Measurements from ENCODE around the gene ARHGEF37. TPM values are rescaled to one million over a fixed set of nuclear protein-coding genes. Genes with fewer than 3 reads are reported as not detected.
"Not testable (repeated sequence)": the region's sequence is repeated elsewhere in the genome, so short reads cannot be mapped to it uniquely, and the experiment has no call there.

Gene ARHGEF37, protein sequence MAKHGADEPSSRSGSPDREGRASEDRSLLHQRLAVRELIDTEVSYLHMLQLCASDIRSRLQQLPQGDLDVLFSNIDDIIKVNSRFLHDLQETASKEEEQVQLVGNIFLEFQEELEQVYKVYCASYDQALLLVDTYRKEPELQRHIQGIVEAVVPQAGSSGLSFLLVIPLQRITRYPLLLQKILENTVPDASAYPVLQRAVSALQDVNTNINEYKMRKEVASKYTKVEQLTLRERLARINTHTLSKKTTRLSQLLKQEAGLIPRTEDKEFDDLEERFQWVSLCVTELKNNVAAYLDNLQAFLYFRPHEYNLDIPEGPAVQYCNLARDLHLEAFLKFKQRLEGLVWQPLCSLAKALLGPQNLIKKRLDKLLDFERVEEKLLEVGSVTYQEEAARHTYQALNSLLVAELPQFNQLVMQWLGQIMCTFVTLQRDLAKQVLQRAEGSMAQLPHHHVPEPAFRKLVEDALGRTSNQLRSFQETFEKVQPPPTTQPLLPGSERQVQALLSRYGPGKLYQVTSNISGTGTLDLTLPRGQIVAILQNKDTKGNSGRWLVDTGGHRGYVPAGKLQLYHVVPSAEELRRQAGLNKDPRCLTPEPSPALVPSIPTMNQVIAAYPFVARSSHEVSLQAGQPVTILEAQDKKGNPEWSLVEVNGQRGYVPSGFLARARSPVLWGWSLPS
- total RNA-seq, result 1 to 10 TPM; 1.1 TPM

GRCh38 chr5:149581192-149581861, at the start of gene ARHGEF37:
Gene ARHGEF37, plus strand, starts transcription at chr5:149581498. Its CDS starts 16,272 bp downstream, at chr5:149597770.
- DNase-seq (peak; percentile 66), ATAC-seq (peak; percentile 77)
- Mint-ChIP-seq H3K27me3 (peaks cover 16% of the 10 kb centered on the region), H3K4me1 (ENCODE audit: low read depth) (peaks cover 16% of the 10 kb centered on the region), H3K4me3 (peak within 1 kb of the TSS; percentile 72), H3K27ac (peak within 1 kb of the TSS; percentile 34), H3K36me3 (ENCODE audit: low read depth) (no peaks in the 10 kb centered on the region), H3K9me3 (no peaks in the 10 kb centered on the region)
- intact Hi-C loops (cut with micrococcal nuclease), result no loop called here
- TF ChIP-seq, protein P1, sequence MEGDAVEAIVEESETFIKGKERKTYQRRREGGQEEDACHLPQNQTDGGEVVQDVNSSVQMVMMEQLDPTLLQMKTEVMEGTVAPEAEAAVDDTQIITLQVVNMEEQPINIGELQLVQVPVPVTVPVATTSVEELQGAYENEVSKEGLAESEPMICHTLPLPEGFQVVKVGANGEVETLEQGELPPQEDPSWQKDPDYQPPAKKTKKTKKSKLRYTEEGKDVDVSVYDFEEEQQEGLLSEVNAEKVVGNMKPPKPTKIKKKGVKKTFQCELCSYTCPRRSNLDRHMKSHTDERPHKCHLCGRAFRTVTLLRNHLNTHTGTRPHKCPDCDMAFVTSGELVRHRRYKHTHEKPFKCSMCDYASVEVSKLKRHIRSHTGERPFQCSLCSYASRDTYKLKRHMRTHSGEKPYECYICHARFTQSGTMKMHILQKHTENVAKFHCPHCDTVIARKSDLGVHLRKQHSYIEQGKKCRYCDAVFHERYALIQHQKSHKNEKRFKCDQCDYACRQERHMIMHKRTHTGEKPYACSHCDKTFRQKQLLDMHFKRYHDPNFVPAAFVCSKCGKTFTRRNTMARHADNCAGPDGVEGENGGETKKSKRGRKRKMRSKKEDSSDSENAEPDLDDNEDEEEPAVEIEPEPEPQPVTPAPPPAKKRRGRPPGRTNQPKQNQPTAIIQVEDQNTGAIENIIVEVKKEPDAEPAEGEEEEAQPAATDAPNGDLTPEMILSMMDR (IDR thresholded peaks at IDR 0.05), result no peak
- ChIA-PET POLR2A (interaction anchor here (1.3 to 1.6 kb wide), 2 partner anchors 29 to 34 kb away, joined by 3 to 4 read pairs; no protein-coding TSS in a partner anchor), CTCF (interaction anchor here (0.8 to 2.8 kb wide), 7 partner anchors 13 to 195 kb away, joined by 3 to 14 read pairs (median 3); no protein-coding TSS in a partner anchor)

DNA sequence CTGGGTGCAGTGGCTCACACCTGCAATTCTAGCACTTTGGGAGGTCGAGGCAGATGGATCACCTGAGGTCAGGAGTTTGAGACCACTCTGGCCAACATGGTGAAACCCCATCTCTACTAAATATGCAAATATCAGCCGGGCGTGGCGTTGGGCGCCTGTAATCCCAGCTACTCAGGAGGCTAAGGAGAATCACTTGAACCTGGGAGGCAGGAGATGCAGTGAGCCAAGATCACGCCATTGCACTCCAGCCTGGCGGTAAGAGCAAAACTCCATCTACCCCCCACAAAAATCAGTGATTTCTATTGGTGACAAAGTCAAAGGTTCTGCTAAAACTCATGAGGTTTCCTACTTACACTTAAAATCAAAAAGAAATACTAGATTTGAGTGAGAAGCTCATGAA, 48.9 kb upstream of the ARHGEF37 start:
- TF ChIP-seq, protein P1 (IDR thresholded peaks at IDR 0.05), result no peak
- CTCF ChIA-PET, result interaction anchor here (1.1 to 1.5 kb wide), 2 partner anchors 20 to 83 kb away, joined by 3 to 4 read pairs; no protein-coding TSS in a partner anchor
- Mint-ChIP-seq H3K4me1 (ENCODE audit: low read depth) (peaks cover 69% of the 10 kb centered on the region), H3K27ac (no peak overlapping the region), H3K4me3 (no peak overlapping the region), H3K27me3 (no peaks in the 10 kb centered on the region), H3K9me3 (no peaks in the 10 kb centered on the region), H3K36me3 (ENCODE audit: low read depth) (peaks cover 43% of the 10 kb centered on the region)
- POLR2A ChIA-PET, result interaction anchor here (0.6 to 1.2 kb wide), 2 partner anchors 12 to 17 kb away, joined by 3 read pairs; no protein-coding TSS in a partner anchor
- no peak for DNase-seq
- no peak for ATAC-seq
- intact Hi-C loops (cut with micrococcal nuclease), result no loop called here

DNA sequence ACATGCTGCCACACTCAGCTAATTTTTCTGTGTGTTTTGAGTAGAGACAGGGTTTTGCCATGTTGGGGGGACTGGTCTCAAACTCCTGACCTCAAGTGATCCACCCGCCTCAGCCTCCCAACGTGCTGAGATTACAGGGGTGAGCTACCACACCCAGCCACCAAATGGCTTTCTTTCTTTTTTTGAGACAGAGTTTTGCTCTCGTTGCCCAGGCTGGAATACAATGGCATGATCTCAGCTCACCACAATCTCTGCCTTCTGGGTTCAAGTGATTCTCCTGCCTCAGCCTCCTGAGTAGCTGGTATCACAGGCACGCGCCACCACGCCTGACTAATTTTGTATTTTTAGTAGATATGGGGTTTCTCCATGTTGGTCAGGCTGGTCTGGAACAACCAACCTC, 45.5 kb upstream of the ARHGEF37 start:
- H3K27ac Mint-ChIP-seq; H3K4me3 Mint-ChIP-seq; ATAC-seq; H3K9me3 Mint-ChIP-seq; DNase-seq; H3K27me3 Mint-ChIP-seq; intact Hi-C loops (cut with micrococcal nuclease): not testable (repeated sequence)
- Mint-ChIP-seq H3K4me1 (ENCODE audit: low read depth) (peaks cover 58% of the 10 kb centered on the region), H3K36me3 (ENCODE audit: low read depth) (peaks cover 48% of the 10 kb centered on the region)
- CTCF ChIA-PET, result interaction anchor here (1.1 to 2.6 kb wide), 5 partner anchors 10 to 94 kb away, joined by 3 to 9 read pairs (median 3); no protein-coding TSS in a partner anchor
- POLR2A ChIA-PET, result interaction anchor here (1.1 to 2.0 kb wide), 4 partner anchors 9 to 14 kb away, joined by 4 to 7 read pairs (median 4); no protein-coding TSS in a partner anchor

DNA sequence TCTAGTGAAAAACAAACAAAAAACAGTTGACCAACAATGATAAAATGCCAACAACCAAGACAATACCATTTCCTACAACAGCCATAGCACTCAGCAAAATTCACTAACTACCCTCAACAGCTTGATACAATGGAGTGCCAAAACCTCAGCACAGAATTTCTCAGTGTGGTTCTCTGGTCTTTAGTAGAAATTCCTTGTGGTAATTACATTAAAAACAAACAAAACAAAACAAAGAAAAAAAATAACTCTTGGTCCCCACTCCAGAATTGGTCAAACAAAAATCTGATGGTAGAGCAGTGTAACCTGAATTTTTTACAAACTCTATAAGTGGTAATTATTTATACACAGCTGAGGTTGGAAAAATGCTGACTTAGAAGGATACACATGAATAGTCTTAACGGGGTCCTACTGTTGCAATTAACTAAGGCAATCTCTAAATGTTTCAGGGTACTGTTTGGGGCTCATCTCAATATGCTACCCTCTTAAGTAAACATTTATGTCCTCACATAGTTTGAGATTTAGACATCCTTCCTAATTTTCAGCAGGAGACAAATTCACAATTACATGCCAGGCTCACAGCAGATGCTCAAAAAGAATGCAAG, 43.8 kb upstream of the ARHGEF37 start:
- Mint-ChIP-seq H3K27ac (peak overlapping the region; percentile 11), H3K9me3 (no peaks in the 10 kb centered on the region), H3K4me3 (no peak overlapping the region), H3K4me1 (ENCODE audit: low read depth) (peaks cover 57% of the 10 kb centered on the region), H3K27me3 (no peaks in the 10 kb centered on the region), H3K36me3 (ENCODE audit: low read depth) (peaks cover 57% of the 10 kb centered on the region)
- DNase-seq, result no peak
- TF ChIP-seq, protein P1 (IDR thresholded peaks at IDR 0.05), result no peak
- ATAC-seq, result no peak
- ChIA-PET CTCF (interaction anchor here (1.4 to 2.6 kb wide), 2 partner anchors 12 kb away, joined by 7 to 9 read pairs; no protein-coding TSS in a partner anchor), POLR2A (no interaction called here)
- intact Hi-C loops (cut with micrococcal nuclease), result no loop called here
